ENCODE measurements around the gene MEGF11.

Gene MEGF11

GRCh38 chr15:66138892-66139590 is 114.5 kb downstream of the MEGF11 start:
- no peaks in the 10 kb centered on the region for H3K36me3 ChIP-seq (ENCODE audit: low read depth)
- no peaks in the 10 kb centered on the region for H3K9me3 ChIP-seq (ENCODE audit: severe bottlenecking)
- no peak overlapping the region for H3K4me3 ChIP-seq (ENCODE audit: severe bottlenecking)
- no peak for TF ChIP-seq CTCF (IDR thresholded peaks at IDR 0.05; ENCODE audit: poor library complexity, severe bottlenecking)
- no peaks in the 10 kb centered on the region for H3K4me1 ChIP-seq (ENCODE audit: insufficient read depth, poor library complexity, severe bottlenecking)
- H3K27me3 ChIP-seq (ENCODE audit: insufficient read depth, poor library complexity, severe bottlenecking) = no peaks in the 10 kb centered on the region
- H3K27ac ChIP-seq (ENCODE audit: poor library complexity, severe bottlenecking) = no peak overlapping the region
- ATAC-seq (ENCODE audit: low read depth) (no peak), DNase-seq (ENCODE audit: low spot score) (no peak)

GRCh38 chr15:66138096-66138783 is 115.3 kb downstream of the MEGF11 start:
- TF ChIP-seq CTCF (IDR thresholded peaks at IDR 0.05; ENCODE audit: poor library complexity, severe bottlenecking) = no peak
- no peak overlapping the region for H3K27ac ChIP-seq (ENCODE audit: poor library complexity, severe bottlenecking)
- no peak overlapping the region for H3K4me3 ChIP-seq (ENCODE audit: severe bottlenecking)
- H3K27me3 ChIP-seq (ENCODE audit: insufficient read depth, poor library complexity, severe bottlenecking) = no peaks in the 10 kb centered on the region
- no peak for ATAC-seq (ENCODE audit: low read depth)
- no peaks in the 10 kb centered on the region for H3K36me3 ChIP-seq (ENCODE audit: low read depth)
- no peaks in the 10 kb centered on the region for H3K9me3 ChIP-seq (ENCODE audit: severe bottlenecking)
- H3K4me1 ChIP-seq (ENCODE audit: insufficient read depth, poor library complexity, severe bottlenecking) = no peaks in the 10 kb centered on the region
- DNase-seq (ENCODE audit: low spot score) = no peak

GRCh38 chr15:66136948-66137347 is 116.6 kb downstream of the MEGF11 start:
- no peaks in the 10 kb centered on the region for H3K4me1 ChIP-seq (ENCODE audit: insufficient read depth, poor library complexity, severe bottlenecking)

GRCh38 chr15:66135664-66136063 is 117.9 kb downstream of the MEGF11 start:
- Histone ChIP-seq H3K4me1 (ENCODE audit: insufficient read depth, poor library complexity, severe bottlenecking) (no peaks in the 10 kb centered on the region), H3K4me3 (ENCODE audit: severe bottlenecking) (no peak overlapping the region), H3K27me3 (ENCODE audit: insufficient read depth, poor library complexity, severe bottlenecking) (no peaks in the 10 kb centered on the region), H3K9me3 (ENCODE audit: severe bottlenecking) (no peaks in the 10 kb centered on the region), H3K36me3 (ENCODE audit: low read depth) (no peaks in the 10 kb centered on the region), H3K27ac (ENCODE audit: poor library complexity, severe bottlenecking) (no peak overlapping the region)
- ATAC-seq (ENCODE audit: low read depth) (no peak), DNase-seq (ENCODE audit: low spot score) (no peak)
- TF ChIP-seq CTCF (IDR thresholded peaks at IDR 0.05; ENCODE audit: poor library complexity, severe bottlenecking) = no peak

More at GRCh38 chr15:66136948-66137347, 116.6 kb downstream of the MEGF11 start:
- Histone ChIP-seq H3K9me3 (ENCODE audit: severe bottlenecking) (no peaks in the 10 kb centered on the region), H3K27me3 (ENCODE audit: insufficient read depth, poor library complexity, severe bottlenecking) (no peaks in the 10 kb centered on the region), H3K27ac (ENCODE audit: poor library complexity, severe bottlenecking) (no peak overlapping the region), H3K36me3 (ENCODE audit: low read depth) (no peaks in the 10 kb centered on the region), H3K4me3 (ENCODE audit: severe bottlenecking) (no peak overlapping the region)
- ATAC-seq (ENCODE audit: low read depth) = no peak
- DNase-seq (ENCODE audit: low spot score) = no peak
- no peak for TF ChIP-seq CTCF (IDR thresholded peaks at IDR 0.05; ENCODE audit: poor library complexity, severe bottlenecking)

GRCh38 chr15:66134284-66134683 is 119.3 kb downstream of the MEGF11 start:
- peaks cover 10% of the 10 kb centered on the region for H3K27me3 ChIP-seq (ENCODE audit: insufficient read depth, poor library complexity, severe bottlenecking)
- H3K9me3 ChIP-seq (ENCODE audit: severe bottlenecking) = no peaks in the 10 kb centered on the region
- H3K27ac ChIP-seq (ENCODE audit: poor library complexity, severe bottlenecking) = no peak overlapping the region
- TF ChIP-seq CTCF (IDR thresholded peaks at IDR 0.05; ENCODE audit: poor library complexity, severe bottlenecking) = no peak
- H3K4me1 ChIP-seq (ENCODE audit: insufficient read depth, poor library complexity, severe bottlenecking) = no peaks in the 10 kb centered on the region
- no peak for ATAC-seq (ENCODE audit: low read depth)
- no peak for DNase-seq (ENCODE audit: low spot score)
- no peak overlapping the region for H3K4me3 ChIP-seq (ENCODE audit: severe bottlenecking)
- no peaks in the 10 kb centered on the region for H3K36me3 ChIP-seq (ENCODE audit: low read depth)

Measured in RWPE2 (cell line).